ENCODE measurements around the gene HELQ. TPM values are rescaled to one million over a fixed set of nuclear protein-coding genes. Genes with fewer than 3 reads are reported as not detected.

The HELQ gene
- total and polyA plus RNA-seq, 9 of the 15 experiments (the other 6 are each of a cell fraction or from before 2014, with no cell fraction given), result 3.5 to 15.2 (median 11.9) TPM

GRCh38 chr4:83389756-83390505, 65.7 kb downstream of the HELQ start:
- ChIA-PET POLR2A (no interaction called here), CTCF (ENCODE audit: low intra/inter-chr PET ratio) (interaction anchor here (0.6 kb wide), 1 partner anchor 781 kb away, joined by 3 read pairs; no protein-coding TSS in a partner anchor)
- Histone ChIP-seq H3K36me3 (ENCODE audit: control insufficient read depth, insufficient read depth, low read length) (no peaks in the 10 kb centered on the region), H3K9me3 (replicated peaks; ENCODE audit: control insufficient read depth, insufficient read depth, low read depth, low read length) (no peaks in the 10 kb centered on the region), H2AFZ (ENCODE audit: low read depth, low read length) (no peak overlapping the region), H3K27ac (ENCODE audit: extremely low read depth, low read depth, low read length) (no peak overlapping the region), H3K79me2 (ENCODE audit: control insufficient read depth, insufficient read depth, low read length) (no peaks in the 10 kb centered on the region), H3K27me3 (ENCODE audit: control insufficient read depth in 2 of 2, insufficient read depth in 2 of 2, low read length in 2 of 2) (0 out of 5 replicates have a peak, but pooled peaks cover 0 to 10% of the 10 kb centered on the region in 2 experiments), H3K4me1 (replicated peaks in 1 of 2; ENCODE audit: control insufficient read depth in 2 of 2, insufficient read depth in 2 of 2, low read length in 2 of 2) (no peaks in the 10 kb centered on the region), H4K20me1 (replicated peaks; ENCODE audit: control insufficient read depth, insufficient read depth, low read length) (no peaks in the 10 kb centered on the region), H3K9ac (ENCODE audit: insufficient read depth in 1 of 2, low read depth in 2 of 2, low read length in 2 of 2) (no peak overlapping the region), H3K4me3 (no peak overlapping the region), H3K9me1 (ENCODE audit: control insufficient read depth, insufficient read depth, low read length) (no peaks in the 10 kb centered on the region), H3K4me2 (ENCODE audit: insufficient read depth, low read length) (no peak overlapping the region)
- TF ChIP-seq PHF20 (IDR thresholded peaks at IDR 0.05; ENCODE audit: partially characterized antibody), result no peak
- TF ChIP-seq OTX1 (CRISPR knock-in tag; IDR thresholded peaks at IDR 0.05), result no peak
- TF ChIP-seq ZNF586 (CRISPR knock-in tag; conservative IDR thresholded peaks at IDR 0.05), result no peak
- no peak for TF ChIP-seq LEF1 (IDR thresholded peaks at IDR 0.05)
- TF ChIP-seq XRCC5 (IDR thresholded peaks at IDR 0.05; ENCODE audit: low read depth, low read length), result no peak
- TF ChIP-seq U2AF1 (optimal IDR thresholded peaks at IDR 0.05; ENCODE audit: low read depth, low read length), result no peak
- TF ChIP-seq MLLT1 (IDR thresholded peaks at IDR 0.05), result no peak
- no peak for TF ChIP-seq PHF8 (IDR thresholded peaks at IDR 0.05; ENCODE audit: borderline replicate concordance, low read length)
- TF ChIP-seq ZNF699 (CRISPR knock-in tag; IDR thresholded peaks at IDR 0.05; ENCODE audit: insufficient replicate concordance), result no peak
- no peak for TF ChIP-seq RNF2 (IDR thresholded peaks at IDR 0.05)
- intact Hi-C loops (cut with micrococcal nuclease) (no loop called here), in situ Hi-C loops (cut with MboI) (no loop called here)
- WGBS (ENCODE audit: insufficient coverage, low coverage, missing lambda C conversion rate), result 16% methylated on average over 8 of the region's 8 CpGs
- ATAC-seq (no peak), FAIRE-seq (no peak), DNase-seq (ENCODE audit: extremely low read depth in 1 of 4, low spot score in 3 of 4) (no peak)
- no TSS peak for BruUV-seq (replicated peaks)

Data from K562 (cell line).